H1 (cell line): Measurements from ENCODE around the gene DMAC2.

Source experiments
- EZH2 ChIP-seq: fragments of 200-600 bp; sonication (generic); IDR thresholded peaks from 2 replicates; pipeline ENCODE4 v1.7.1; 2012; ENCODE audit warnings: low read depth, mild to moderate bottlenecking, moderate library complexity, low read length, inconsistent platforms; ENCODE audit not compliant: severe bottlenecking
- POLR2AphosphoS5 ChIP-seq: IDR thresholded peaks from 2 replicates; pipeline ENCODE4 v1.6.1; 2011; ENCODE audit warnings: low read depth, low read length
- SIX5 ChIP-seq: IDR thresholded peaks from 2 replicates; pipeline ENCODE4 v1.6.1; 2011; ENCODE audit warnings: mild to moderate bottlenecking, low read depth, low read length
- TAF1 ChIP-seq: IDR thresholded peaks from 2 replicates; pipeline ENCODE4 v1.6.1; 2011; ENCODE audit warnings: mild to moderate bottlenecking, low read depth, low read length
- TCF12 ChIP-seq: IDR thresholded peaks from 2 replicates; pipeline ENCODE4 v1.6.1; 2011; ENCODE audit warnings: low read depth, mild to moderate bottlenecking, low read length
- TF ChIP-seq, protein P1 (sequence below): IDR thresholded peaks from 2 replicates; pipeline ENCODE4 v1.6.1; 2011; ENCODE audit warnings: low read depth, mild to moderate bottlenecking, low read length; ENCODE audit not compliant: insufficient read depth
- TF ChIP-seq, protein P2 (sequence below), 3 experiments: IDR thresholded peaks; 1 replicate in 2 of 3; 2 replicates in 1 of 3; pipeline versions ENCODE4 v1.5.1 to v1.6.1; 2011; ENCODE audit warnings: low read length in 3 of 3, mild to moderate bottlenecking in 3 of 3, inconsistent platforms in 2 of 3, low read depth in 1 of 3, moderate library complexity in 1 of 3; ENCODE audit not compliant: insufficient read depth in 1 of 3; ENCODE audit errors: control extremely low read depth in 1 of 3

DNA sequence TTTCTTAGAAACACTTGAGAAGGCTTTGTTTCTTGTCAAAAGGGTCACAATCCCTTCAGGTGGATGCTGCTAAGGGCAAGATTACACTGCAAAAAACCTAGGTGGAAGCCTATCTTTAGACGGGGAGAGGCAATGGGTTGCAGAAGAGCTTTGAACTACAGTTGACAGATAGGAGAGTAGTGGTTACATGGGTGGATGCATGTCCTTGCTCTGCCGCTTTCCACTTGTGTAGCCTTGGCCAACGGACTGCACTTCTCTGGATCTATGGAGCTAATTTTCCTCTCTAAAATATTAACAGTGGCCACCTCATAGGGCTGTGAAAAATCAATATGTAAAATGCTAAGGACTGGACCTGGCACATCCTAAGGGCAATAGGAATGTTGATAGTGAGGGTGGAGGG lies 41.1 kb downstream of the DMAC2 start:
- no peak for TF ChIP-seq SIX5
- TF ChIP-seq TAF1, result no peak
- TF ChIP-seq POLR2AphosphoS5, result no peak
- TF ChIP-seq, protein P1, sequence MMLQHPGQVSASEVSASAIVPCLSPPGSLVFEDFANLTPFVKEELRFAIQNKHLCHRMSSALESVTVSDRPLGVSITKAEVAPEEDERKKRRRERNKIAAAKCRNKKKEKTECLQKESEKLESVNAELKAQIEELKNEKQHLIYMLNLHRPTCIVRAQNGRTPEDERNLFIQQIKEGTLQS, result no peak
- TF ChIP-seq EZH2, result no peak
- no peak for TF ChIP-seq TCF12
- TF ChIP-seq, protein P2, sequence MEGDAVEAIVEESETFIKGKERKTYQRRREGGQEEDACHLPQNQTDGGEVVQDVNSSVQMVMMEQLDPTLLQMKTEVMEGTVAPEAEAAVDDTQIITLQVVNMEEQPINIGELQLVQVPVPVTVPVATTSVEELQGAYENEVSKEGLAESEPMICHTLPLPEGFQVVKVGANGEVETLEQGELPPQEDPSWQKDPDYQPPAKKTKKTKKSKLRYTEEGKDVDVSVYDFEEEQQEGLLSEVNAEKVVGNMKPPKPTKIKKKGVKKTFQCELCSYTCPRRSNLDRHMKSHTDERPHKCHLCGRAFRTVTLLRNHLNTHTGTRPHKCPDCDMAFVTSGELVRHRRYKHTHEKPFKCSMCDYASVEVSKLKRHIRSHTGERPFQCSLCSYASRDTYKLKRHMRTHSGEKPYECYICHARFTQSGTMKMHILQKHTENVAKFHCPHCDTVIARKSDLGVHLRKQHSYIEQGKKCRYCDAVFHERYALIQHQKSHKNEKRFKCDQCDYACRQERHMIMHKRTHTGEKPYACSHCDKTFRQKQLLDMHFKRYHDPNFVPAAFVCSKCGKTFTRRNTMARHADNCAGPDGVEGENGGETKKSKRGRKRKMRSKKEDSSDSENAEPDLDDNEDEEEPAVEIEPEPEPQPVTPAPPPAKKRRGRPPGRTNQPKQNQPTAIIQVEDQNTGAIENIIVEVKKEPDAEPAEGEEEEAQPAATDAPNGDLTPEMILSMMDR (IDR thresholded peaks at IDR 0.05; ENCODE audit: control extremely low read depth in 1 of 3, insufficient read depth in 1 of 3, low read depth in 1 of 3, low read length in 3 of 3), result no peak
